Fibroblast of pulmonary artery (primary cell): ENCODE data around the gene MSI2.

Experiments used
- DNase-seq: peaks from one replicate; pipeline ENCODE4 v3.0.0-alpha.2; 2010; ENCODE audit warnings: low read depth
- H3K4me3 ChIP-seq: replicated peaks from 2 replicates; pipeline ENCODE4 v1.5.1; 2011; ENCODE audit warnings: low read depth, mild to moderate bottlenecking, control low read depth, low read length, moderate library complexity
- TF ChIP-seq, protein P1 (sequence below): IDR thresholded peaks from 2 replicates; pipeline ENCODE4 v1.5.1; 2011; ENCODE audit warnings: mild to moderate bottlenecking, control low read depth, low read length, inconsistent platforms; ENCODE audit errors: missing control alignments

MSI2 gene

DNA sequence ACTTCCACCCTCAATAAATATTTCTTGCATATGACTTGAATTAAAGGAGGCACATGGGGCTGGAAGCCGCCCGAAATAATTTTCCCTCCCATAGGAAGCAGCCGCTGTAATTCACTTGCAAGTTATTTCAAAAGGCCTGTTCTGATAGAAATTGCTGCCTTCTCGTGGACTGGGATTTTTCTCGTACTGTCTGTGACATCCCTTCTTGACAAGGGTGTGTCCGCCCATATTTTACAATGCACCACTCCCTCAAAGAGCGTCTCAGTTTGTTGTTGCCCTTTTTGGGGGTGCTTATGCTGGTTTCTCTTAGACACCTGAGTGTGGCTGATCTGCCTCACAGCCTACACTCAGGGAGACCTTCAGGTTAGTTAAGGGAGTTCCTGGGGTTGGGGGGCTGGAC, 160.0 kb downstream of the MSI2 start:
- TF ChIP-seq, protein P1, sequence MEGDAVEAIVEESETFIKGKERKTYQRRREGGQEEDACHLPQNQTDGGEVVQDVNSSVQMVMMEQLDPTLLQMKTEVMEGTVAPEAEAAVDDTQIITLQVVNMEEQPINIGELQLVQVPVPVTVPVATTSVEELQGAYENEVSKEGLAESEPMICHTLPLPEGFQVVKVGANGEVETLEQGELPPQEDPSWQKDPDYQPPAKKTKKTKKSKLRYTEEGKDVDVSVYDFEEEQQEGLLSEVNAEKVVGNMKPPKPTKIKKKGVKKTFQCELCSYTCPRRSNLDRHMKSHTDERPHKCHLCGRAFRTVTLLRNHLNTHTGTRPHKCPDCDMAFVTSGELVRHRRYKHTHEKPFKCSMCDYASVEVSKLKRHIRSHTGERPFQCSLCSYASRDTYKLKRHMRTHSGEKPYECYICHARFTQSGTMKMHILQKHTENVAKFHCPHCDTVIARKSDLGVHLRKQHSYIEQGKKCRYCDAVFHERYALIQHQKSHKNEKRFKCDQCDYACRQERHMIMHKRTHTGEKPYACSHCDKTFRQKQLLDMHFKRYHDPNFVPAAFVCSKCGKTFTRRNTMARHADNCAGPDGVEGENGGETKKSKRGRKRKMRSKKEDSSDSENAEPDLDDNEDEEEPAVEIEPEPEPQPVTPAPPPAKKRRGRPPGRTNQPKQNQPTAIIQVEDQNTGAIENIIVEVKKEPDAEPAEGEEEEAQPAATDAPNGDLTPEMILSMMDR, result no peak
- H3K4me3 ChIP-seq, result no peak overlapping the region

GRCh38 chr17:57417956-57418355, 161.6 kb downstream of the MSI2 start:
- DNase-seq, result no peak
- H3K4me3 ChIP-seq, result no peak overlapping the region
- TF ChIP-seq, protein P1, result no peak

More for the DNA sequence above, 160.0 kb downstream of the MSI2 start:
- no peak for DNase-seq

DNA sequence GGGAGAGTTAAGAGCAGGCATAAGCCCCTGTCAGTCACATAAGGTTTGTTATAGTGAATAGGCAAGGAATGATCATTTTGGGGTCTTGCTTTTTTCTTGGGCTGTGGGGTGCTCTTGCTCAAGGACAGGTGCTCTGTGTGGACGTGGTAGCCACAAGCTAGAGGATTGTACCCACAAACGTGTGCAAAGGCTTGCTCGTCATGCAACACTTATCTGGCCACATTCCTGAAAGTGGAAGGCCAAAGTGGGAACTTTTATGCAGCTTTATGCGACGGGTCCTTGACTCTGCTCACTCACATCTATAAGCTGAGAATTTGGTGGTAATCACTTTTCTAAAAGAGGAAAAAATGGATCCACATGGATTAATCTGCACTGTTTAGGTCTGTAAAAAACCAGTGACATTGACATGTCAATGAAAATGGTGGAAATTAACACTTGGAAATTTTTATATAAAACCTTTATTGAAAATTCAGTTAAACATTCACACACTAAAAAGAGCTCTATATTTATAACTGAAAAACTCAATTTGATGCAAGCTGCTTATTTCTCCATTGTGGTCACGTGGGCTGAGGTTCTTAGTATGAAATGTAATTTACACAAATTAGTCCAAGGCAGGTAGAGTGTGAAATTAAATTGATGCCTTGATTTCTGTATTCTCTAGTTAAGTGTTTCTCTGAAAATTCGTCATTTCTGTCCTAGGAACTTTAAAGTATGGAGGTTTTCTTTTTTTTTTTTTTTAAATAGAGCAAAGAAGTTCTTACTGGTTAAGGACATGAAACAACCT, 162.3 kb downstream of the MSI2 start:
- no peak overlapping the region for H3K4me3 ChIP-seq
- TF ChIP-seq, protein P1, result no peak
- DNase-seq, result no peak

DNA sequence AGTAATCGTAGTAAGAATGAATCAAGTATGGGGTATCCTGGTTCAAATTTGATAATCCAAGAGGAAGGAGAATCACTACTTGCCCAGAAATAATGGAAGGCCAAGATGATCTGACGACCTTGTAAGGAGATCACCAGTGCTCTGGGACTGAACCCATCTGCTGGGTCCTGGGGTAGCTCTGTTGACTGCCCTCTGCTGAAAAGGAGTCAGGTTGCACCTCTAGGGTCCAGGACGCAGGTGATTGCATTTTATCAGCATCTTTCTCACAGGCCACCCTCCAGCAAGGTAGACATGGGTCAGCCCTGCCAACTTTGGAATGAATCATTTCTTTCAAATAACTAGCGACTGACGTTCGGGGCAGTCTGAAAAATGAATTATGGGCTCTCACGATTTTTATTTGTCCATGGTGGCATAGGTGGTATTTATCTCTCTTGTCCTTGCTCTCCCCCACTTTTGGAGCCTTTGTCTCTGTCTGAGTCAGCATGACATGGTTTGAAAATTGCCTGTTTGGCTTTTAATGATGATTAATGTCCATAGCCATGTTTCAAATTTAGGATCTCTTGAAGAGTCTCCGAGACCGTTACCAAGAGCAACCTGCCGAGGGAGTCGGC, 163.7 kb downstream of the MSI2 start:
- TF ChIP-seq, protein P1, result no peak
- no peak for DNase-seq
- H3K4me3 ChIP-seq, result no peak overlapping the region

GRCh38 chr17:57420734-57421717, 164.7 kb downstream of the MSI2 start:
- no peak overlapping the region for H3K4me3 ChIP-seq
- TF ChIP-seq, protein P1, result no peak

DNA sequence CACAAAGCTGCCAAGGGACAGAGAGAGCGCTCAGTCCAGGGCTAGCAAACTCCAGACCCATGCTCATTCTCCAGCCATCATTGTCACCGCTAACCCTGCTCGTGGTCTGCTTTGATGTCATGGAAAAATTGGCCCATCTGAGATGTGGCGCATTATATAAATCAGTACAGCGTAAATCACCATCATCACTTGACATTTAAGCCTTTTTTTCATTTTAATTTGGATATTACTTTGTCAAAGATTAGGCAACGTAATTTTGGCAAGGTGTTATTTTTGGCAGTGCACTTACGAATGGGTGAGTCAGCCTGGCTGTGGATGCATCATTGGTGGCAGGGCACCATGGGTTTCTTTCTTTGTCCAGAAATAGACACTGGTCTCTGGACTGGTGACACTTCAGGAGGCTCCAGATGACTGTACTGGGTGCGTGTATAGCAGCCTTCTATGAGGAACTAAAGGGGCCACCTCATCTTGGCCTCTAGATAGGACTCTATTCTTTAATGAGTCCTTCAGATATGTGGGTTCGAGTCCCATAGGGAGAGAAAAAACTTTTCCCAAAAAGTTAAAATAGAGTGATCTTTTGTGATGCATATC, 166.3 kb downstream of the MSI2 start:
- no peak overlapping the region for H3K4me3 ChIP-seq
- TF ChIP-seq, protein P1, result no peak
- peak; percentile 46 for DNase-seq

More at GRCh38 chr17:57420734-57421717, 164.7 kb downstream of the MSI2 start:
- DNase-seq, result no peak
